ENCODE results near the gene SALL2. TPM values are rescaled to one million over a fixed set of nuclear protein-coding genes. Genes with fewer than 3 reads are reported as not detected.
"Not testable (repeated sequence)": the region's sequence is repeated elsewhere in the genome, so short reads cannot be mapped to it uniquely, and the experiment has no call there.

The SALL2 gene
- total RNA-seq, 1 experiment from 2014 or later: 1.5 TPM

DNA sequence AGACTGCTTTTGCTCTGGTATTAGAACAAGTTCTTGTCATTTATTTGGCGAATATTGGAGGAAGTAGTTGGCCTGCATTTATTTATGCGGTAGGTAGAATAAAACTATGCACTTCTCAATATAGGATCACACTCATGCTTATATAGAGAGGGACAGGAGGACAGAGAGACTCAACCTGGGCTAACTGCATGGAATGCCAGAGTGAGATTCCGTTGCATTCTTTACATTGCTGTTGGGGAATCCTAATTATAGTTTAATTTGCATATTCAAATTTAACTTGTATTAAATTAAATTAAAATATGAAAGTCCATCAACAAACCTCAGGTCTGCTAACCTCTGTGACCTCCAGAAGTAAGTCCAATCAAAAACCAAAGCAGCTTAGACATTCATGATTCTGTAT lies 27.1 kb upstream of the SALL2 start:
- Histone ChIP-seq H3K36me3 (ENCODE audit: control insufficient read depth, insufficient read depth, low read length) (no peaks in the 10 kb centered on the region), H3K27ac (ENCODE audit: low read length) (no peak overlapping the region), H3K4me3 (ENCODE audit: low read depth in 2 of 2, low read length in 2 of 2) (no peak overlapping the region), H3K27me3 (ENCODE audit: control insufficient read depth, insufficient read depth, low read length) (no peaks in the 10 kb centered on the region), H3K9me3 (ENCODE audit: control insufficient read depth, insufficient read depth, low read depth, low read length) (no peaks in the 10 kb centered on the region), H3K4me1 (ENCODE audit: control insufficient read depth, insufficient read depth, low read length) (no peaks in the 10 kb centered on the region)
- POLR2A ChIA-PET: no interaction called here
- in situ Hi-C loops (cut with HindIII; ENCODE audit: low pct_unique_long_range_greater_than_20kb, low sequenced_read_pairs): no loop called here
- no TSS peak for BruUV-seq (replicated peaks)
- CTCF ChIA-PET: no interaction called here
- TF ChIP-seq TCF7L2 (IDR thresholded peaks at IDR 0.05; ENCODE audit: low read depth, low read length): no peak
- TF ChIP-seq, protein P1, sequence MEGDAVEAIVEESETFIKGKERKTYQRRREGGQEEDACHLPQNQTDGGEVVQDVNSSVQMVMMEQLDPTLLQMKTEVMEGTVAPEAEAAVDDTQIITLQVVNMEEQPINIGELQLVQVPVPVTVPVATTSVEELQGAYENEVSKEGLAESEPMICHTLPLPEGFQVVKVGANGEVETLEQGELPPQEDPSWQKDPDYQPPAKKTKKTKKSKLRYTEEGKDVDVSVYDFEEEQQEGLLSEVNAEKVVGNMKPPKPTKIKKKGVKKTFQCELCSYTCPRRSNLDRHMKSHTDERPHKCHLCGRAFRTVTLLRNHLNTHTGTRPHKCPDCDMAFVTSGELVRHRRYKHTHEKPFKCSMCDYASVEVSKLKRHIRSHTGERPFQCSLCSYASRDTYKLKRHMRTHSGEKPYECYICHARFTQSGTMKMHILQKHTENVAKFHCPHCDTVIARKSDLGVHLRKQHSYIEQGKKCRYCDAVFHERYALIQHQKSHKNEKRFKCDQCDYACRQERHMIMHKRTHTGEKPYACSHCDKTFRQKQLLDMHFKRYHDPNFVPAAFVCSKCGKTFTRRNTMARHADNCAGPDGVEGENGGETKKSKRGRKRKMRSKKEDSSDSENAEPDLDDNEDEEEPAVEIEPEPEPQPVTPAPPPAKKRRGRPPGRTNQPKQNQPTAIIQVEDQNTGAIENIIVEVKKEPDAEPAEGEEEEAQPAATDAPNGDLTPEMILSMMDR (IDR thresholded peaks at IDR 0.05): no peak
- TF ChIP-seq, protein P2, sequence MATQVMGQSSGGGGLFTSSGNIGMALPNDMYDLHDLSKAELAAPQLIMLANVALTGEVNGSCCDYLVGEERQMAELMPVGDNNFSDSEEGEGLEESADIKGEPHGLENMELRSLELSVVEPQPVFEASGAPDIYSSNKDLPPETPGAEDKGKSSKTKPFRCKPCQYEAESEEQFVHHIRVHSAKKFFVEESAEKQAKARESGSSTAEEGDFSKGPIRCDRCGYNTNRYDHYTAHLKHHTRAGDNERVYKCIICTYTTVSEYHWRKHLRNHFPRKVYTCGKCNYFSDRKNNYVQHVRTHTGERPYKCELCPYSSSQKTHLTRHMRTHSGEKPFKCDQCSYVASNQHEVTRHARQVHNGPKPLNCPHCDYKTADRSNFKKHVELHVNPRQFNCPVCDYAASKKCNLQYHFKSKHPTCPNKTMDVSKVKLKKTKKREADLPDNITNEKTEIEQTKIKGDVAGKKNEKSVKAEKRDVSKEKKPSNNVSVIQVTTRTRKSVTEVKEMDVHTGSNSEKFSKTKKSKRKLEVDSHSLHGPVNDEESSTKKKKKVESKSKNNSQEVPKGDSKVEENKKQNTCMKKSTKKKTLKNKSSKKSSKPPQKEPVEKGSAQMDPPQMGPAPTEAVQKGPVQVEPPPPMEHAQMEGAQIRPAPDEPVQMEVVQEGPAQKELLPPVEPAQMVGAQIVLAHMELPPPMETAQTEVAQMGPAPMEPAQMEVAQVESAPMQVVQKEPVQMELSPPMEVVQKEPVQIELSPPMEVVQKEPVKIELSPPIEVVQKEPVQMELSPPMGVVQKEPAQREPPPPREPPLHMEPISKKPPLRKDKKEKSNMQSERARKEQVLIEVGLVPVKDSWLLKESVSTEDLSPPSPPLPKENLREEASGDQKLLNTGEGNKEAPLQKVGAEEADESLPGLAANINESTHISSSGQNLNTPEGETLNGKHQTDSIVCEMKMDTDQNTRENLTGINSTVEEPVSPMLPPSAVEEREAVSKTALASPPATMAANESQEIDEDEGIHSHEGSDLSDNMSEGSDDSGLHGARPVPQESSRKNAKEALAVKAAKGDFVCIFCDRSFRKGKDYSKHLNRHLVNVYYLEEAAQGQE (IDR thresholded peaks at IDR 0.05; ENCODE audit: insufficient read depth in 1 of 2, low read depth in 2 of 2, low read length in 1 of 2): no peak
- no peak for TF ChIP-seq POLR2AphosphoS5 (IDR thresholded peaks at IDR 0.05; ENCODE audit: low read depth, low read length)
- no peak for TF ChIP-seq SIN3A (IDR thresholded peaks at IDR 0.05; ENCODE audit: borderline replicate concordance, insufficient read depth, low read depth, low read length)
- intact Hi-C loops (cut with micrococcal nuclease; ENCODE audit: unreplicated experiment): loop anchor here (5.0 kb wide), 1 partner anchor 56 kb away; no protein-coding TSS in a partner anchor
- ATAC-seq (no peak), DNase-seq (ENCODE audit: low read depth, low spot score) (no peak)

DNA sequence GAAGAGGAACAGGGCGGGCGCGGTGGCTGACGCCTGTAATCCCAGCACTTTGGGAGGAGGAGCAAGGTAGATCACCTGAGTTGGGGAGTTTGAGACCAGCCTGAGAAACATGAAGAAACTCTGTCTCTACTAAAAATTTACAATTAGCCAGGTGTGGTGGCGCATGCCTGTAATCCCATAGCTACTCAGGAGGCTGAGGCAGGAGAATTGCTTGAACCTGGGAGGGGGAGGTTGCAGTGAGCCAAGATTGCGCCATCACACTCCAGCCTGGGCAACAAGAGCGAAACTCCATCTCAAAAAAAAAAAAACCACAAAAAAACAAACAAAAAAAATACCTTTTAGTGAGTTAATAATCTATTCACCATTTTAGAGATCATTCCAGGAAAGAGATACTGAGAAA lies 18.4 kb upstream of the SALL2 start:
- H3K27ac ChIP-seq (ENCODE audit: low read length); H3K4me1 ChIP-seq (ENCODE audit: control insufficient read depth, insufficient read depth, low read length); ATAC-seq; H3K9me3 ChIP-seq (ENCODE audit: control insufficient read depth, insufficient read depth, low read depth, low read length); H3K4me3 ChIP-seq (ENCODE audit: low read depth in 2 of 2, low read length in 2 of 2); in situ Hi-C loops (cut with HindIII; ENCODE audit: low pct_unique_long_range_greater_than_20kb, low sequenced_read_pairs); CTCF ChIA-PET; DNase-seq (ENCODE audit: low read depth, low spot score); H3K27me3 ChIP-seq (ENCODE audit: control insufficient read depth, insufficient read depth, low read length); BruUV-seq (replicated peaks); POLR2A ChIA-PET; H3K36me3 ChIP-seq (ENCODE audit: control insufficient read depth, insufficient read depth, low read length); intact Hi-C loops (cut with micrococcal nuclease; ENCODE audit: unreplicated experiment): not testable (repeated sequence)

DNA sequence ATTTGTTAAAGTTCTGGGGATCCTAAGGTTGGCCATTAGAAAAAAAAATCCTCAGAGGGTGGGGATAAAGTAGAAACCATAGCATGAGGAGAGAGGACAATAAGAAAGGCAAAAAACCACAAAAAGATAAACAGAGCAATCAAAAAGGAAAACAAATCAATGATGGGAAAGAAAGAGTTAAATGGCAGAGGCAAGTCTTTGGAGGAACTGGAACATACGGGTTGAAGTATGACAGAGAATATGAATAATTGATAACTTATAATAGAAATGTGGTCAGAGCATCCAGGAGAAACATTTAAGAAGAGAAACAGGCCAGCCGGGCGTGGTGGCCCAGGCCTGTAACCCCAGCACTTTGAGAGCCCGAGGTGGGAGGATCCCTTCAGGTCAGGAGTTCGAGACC lies 17.8 kb upstream of the SALL2 start:
- Histone ChIP-seq H3K27me3 (ENCODE audit: control insufficient read depth, insufficient read depth, low read length) (no peaks in the 10 kb centered on the region; the same call in 1 of the 2 replicates), H3K4me3 (ENCODE audit: low read depth in 2 of 2, low read length in 2 of 2) (no peak overlapping the region), H3K36me3 (ENCODE audit: control insufficient read depth, insufficient read depth, low read length) (no peaks in the 10 kb centered on the region), H3K27ac (ENCODE audit: low read length) (no peak overlapping the region), H3K9me3 (ENCODE audit: control insufficient read depth, insufficient read depth, low read depth, low read length) (no peaks in the 10 kb centered on the region), H3K4me1 (ENCODE audit: control insufficient read depth, insufficient read depth, low read length) (no peaks in the 10 kb centered on the region)
- intact Hi-C loops (cut with micrococcal nuclease; ENCODE audit: unreplicated experiment): no loop called here
- ChIA-PET CTCF (no interaction called here), POLR2A (no interaction called here)
- in situ Hi-C loops (cut with HindIII; ENCODE audit: low pct_unique_long_range_greater_than_20kb, low sequenced_read_pairs): no loop called here
- DNase-seq (ENCODE audit: low read depth, low spot score): no peak
- BruUV-seq (replicated peaks): no TSS peak
- no peak for ATAC-seq
- TF ChIP-seq, protein P1 (IDR thresholded peaks at IDR 0.05): no peak
- no peak for TF ChIP-seq SIN3A (IDR thresholded peaks at IDR 0.05; ENCODE audit: borderline replicate concordance, insufficient read depth, low read depth, low read length)
- TF ChIP-seq, protein P2 (IDR thresholded peaks at IDR 0.05; ENCODE audit: insufficient read depth in 1 of 2, low read depth in 2 of 2, low read length in 1 of 2): no peak
- no peak for TF ChIP-seq TCF7L2 (IDR thresholded peaks at IDR 0.05; ENCODE audit: low read depth, low read length)
- no peak for TF ChIP-seq POLR2AphosphoS5 (IDR thresholded peaks at IDR 0.05; ENCODE audit: low read depth, low read length)
